Smooth muscle cell (in vitro differentiated cells): Measurements from ENCODE around the gene BTBD9. TPM values are rescaled to one million over a fixed set of nuclear protein-coding genes. Genes with fewer than 3 reads are reported as not detected.

Source experiments
- DNase-seq: peaks from one replicate; lab custom pipeline; 2025; ENCODE audit not compliant: unreplicated experiment; lab: John Stamatoyannopoulos, UW
- H2AFZ ChIP-seq: fragments of 200-600 bp; sonication (generic); 2 replicates; pipeline ENCODE4 v1.6.0; 2016; ENCODE audit warnings: antibody characterized with exemption, low read depth, mild to moderate bottlenecking
- H3F3A ChIP-seq: fragments of 200-600 bp; sonication (generic); 2 replicates; pipeline ENCODE4 v1.6.0; 2017; ENCODE audit warnings: antibody characterized with exemption, low read depth
- H3K27ac ChIP-seq: fragments of 200-600 bp; sonication (generic); 2 replicates; pipeline ENCODE4 v1.5.1; 2016; ENCODE audit warnings: low read depth, mild to moderate bottlenecking
- H3K27me3 ChIP-seq: fragments of 200-600 bp; sonication (generic); 2 replicates; pipeline ENCODE4 v1.6.1; 2016; ENCODE audit warnings: low read depth, mild to moderate bottlenecking
- H3K36me3 ChIP-seq: fragments of 200-600 bp; sonication (generic); 2 replicates; pipeline ENCODE4 v1.5.1; 2016; ENCODE audit warnings: low read depth
- H3K4me1 ChIP-seq: fragments of 200-600 bp; sonication (generic); 2 replicates; pipeline ENCODE4 v1.5.1; 2016; ENCODE audit warnings: low read depth
- H3K4me2 ChIP-seq: fragments of 200-600 bp; sonication (generic); 2 replicates; pipeline ENCODE4 v1.6.0; 2016; ENCODE audit warnings: mild to moderate bottlenecking
- H3K4me3 ChIP-seq: fragments of 200-600 bp; sonication (generic); 2 replicates; pipeline ENCODE4 v1.5.1; 2016; ENCODE audit warnings: mild to moderate bottlenecking
- H3K79me2 ChIP-seq: fragments of 200-600 bp; sonication (generic); 2 replicates; pipeline ENCODE4 v1.6.0; 2016; ENCODE audit warnings: low read depth, mild to moderate bottlenecking
- H3K9ac ChIP-seq: fragments of 200-600 bp; sonication (generic); 2 replicates; pipeline ENCODE4 v1.6.0; 2016; ENCODE audit warnings: low read depth
- H3K9me3 ChIP-seq: fragments of 200-600 bp; sonication (generic); replicated peaks from 2 replicates; pipeline ENCODE4 v1.5.1; 2016; ENCODE audit warnings: low read depth
- H4K20me1 ChIP-seq: fragments of 200-600 bp; sonication (generic); 2 replicates; pipeline ENCODE4 v1.6.0; 2016; ENCODE audit warnings: low read depth
- CTCF ChIP-seq: fragments of 200-600 bp; sonication (generic); IDR thresholded peaks from 2 replicates; pipeline ENCODE4 v1.5.1; 2017; ENCODE audit warnings: borderline replicate concordance, mild to moderate bottlenecking, antibody characterized with exemption; ENCODE audit not compliant: insufficient read depth, poor library complexity, severe bottlenecking
- WGBS: methylation state at CpG from one replicate; pipeline ENCODE4 v1.1.7; 2016; ENCODE audit warnings: low lambda C conversion rate; 5-methylcytosine and 5-hydroxymethylcytosine counted together
- polyA plus RNA-seq: library from polyadenylated mRNA; unstranded; fragments of >200 nt; fragmentation: Nextera tagmentation; extraction: Ambion mirVana; gene quantifications from 2 replicates; pipeline ENCODE4 v1.2.1, GENCODE V29; 2016
- total RNA-seq: library from RNA; depleted of rRNA; stranded (reverse); fragments of >200 nt; gene quantifications from 2 replicates; pipeline ENCODE4 v1.2.3, GENCODE V29; 2014

The BTBD9 gene
- total and polyA plus RNA-seq, 2 experiments from 2014 or later, result 5.6 to 12.5 TPM

GRCh38 chr6:38552121-38552520 is 87.6 kb downstream of the BTBD9 start:
- WGBS, result 93% methylated on average over 3 of the region's 3 CpGs
- no peak overlapping the region for H3K27ac ChIP-seq

GRCh38 chr6:38549795-38550194 is 89.9 kb downstream of the BTBD9 start:
- no peak overlapping the region for H2AFZ ChIP-seq
- H4K20me1 ChIP-seq, result no peaks in the 10 kb centered on the region
- TF ChIP-seq CTCF, result no peak
- no peaks in the 10 kb centered on the region for H3K9me3 ChIP-seq
- no peaks in the 10 kb centered on the region for H3K36me3 ChIP-seq
- no peak overlapping the region for H3K27ac ChIP-seq
- peaks cover 6% of the 10 kb centered on the region for H3K4me1 ChIP-seq
- WGBS, result 92% methylated on average over 5 of the region's 5 CpGs
- no peak overlapping the region for H3K4me3 ChIP-seq
- no peak overlapping the region for H3K4me2 ChIP-seq
- no peaks in the 10 kb centered on the region for H3K27me3 ChIP-seq
- H3K9ac ChIP-seq, result no peak overlapping the region
- no peaks in the 10 kb centered on the region for H3K79me2 ChIP-seq
- H3F3A ChIP-seq, result no peaks in the 10 kb centered on the region
- DNase-seq, result no peak

More at GRCh38 chr6:38552121-38552520, 87.6 kb downstream of the BTBD9 start:
- H3K4me1 ChIP-seq, result peaks cover 7% of the 10 kb centered on the region
- DNase-seq, result no peak
- no peak overlapping the region for H2AFZ ChIP-seq
- H3F3A ChIP-seq, result peaks cover 3% of the 10 kb centered on the region
- H4K20me1 ChIP-seq, result no peaks in the 10 kb centered on the region
- TF ChIP-seq CTCF, result no peak
- no peak overlapping the region for H3K4me2 ChIP-seq
- H3K9ac ChIP-seq, result no peak overlapping the region
- no peaks in the 10 kb centered on the region for H3K27me3 ChIP-seq
- H3K9me3 ChIP-seq, result no peaks in the 10 kb centered on the region
- no peaks in the 10 kb centered on the region for H3K36me3 ChIP-seq
- H3K4me3 ChIP-seq, result no peak overlapping the region
- no peaks in the 10 kb centered on the region for H3K79me2 ChIP-seq

- no peak for DNase-seq
- Histone ChIP-seq H3K79me2 (no peaks in the 10 kb centered on the region), H2AFZ (no peak overlapping the region), H3K4me3 (no peak overlapping the region), H3K27me3 (no peaks in the 10 kb centered on the region), H3K4me2 (no peak overlapping the region), H3K27ac (no peak overlapping the region), H3K9me3 (no peaks in the 10 kb centered on the region), H3K9ac (no peak overlapping the region), H3K4me1 (no peaks in the 10 kb centered on the region), H3F3A (no peaks in the 10 kb centered on the region), H3K36me3 (no peaks in the 10 kb centered on the region), H4K20me1 (no peaks in the 10 kb centered on the region)
- 95% methylated on average over 2 of the region's 2 CpGs for WGBS
- TF ChIP-seq CTCF, result no peak
These were observed 90.5 kb downstream of the BTBD9 start for GRCh38 chr6:38549180-38549579.

GRCh38 chr6:38543022-38543421 is 96.7 kb downstream of the BTBD9 start:
- Histone ChIP-seq H3K9me3 (no peaks in the 10 kb centered on the region), H3K4me3 (no peak overlapping the region), H3K36me3 (no peaks in the 10 kb centered on the region), H3K9ac (no peak overlapping the region), H4K20me1 (no peaks in the 10 kb centered on the region), H3F3A (no peaks in the 10 kb centered on the region), H3K27ac (no peak overlapping the region), H3K27me3 (no peaks in the 10 kb centered on the region), H3K4me2 (no peak overlapping the region), H2AFZ (no peak overlapping the region), H3K79me2 (no peaks in the 10 kb centered on the region), H3K4me1 (no peaks in the 10 kb centered on the region)
- 100% methylated on average over 2 of the region's 2 CpGs for WGBS
- DNase-seq, result no peak
- TF ChIP-seq CTCF, result no peak
